ENCODE measurements around the gene SLC17A9.

The SLC17A9 gene

GRCh38 chr20:62985444-62985778, 32.9 kb downstream of the SLC17A9 start:
- DNase-seq, result no peak

GRCh38 chr20:62986257-62986800, 33.8 kb downstream of the SLC17A9 start:
- no peak for DNase-seq

- no peak for DNase-seq
Measured at GRCh38 chr20:62987114-62987513, 34.6 kb downstream of the SLC17A9 start.

- DNase-seq, result no peak
Measured at GRCh38 chr20:62989201-62989601, 36.7 kb downstream of the SLC17A9 start.

GRCh38 chr20:62990306-62990825, 37.9 kb downstream of the SLC17A9 start:
- DNase-seq, result no peak

- no peak for DNase-seq
Measured at GRCh38 chr20:62991196-62991807, 38.8 kb downstream of the SLC17A9 start.

- DNase-seq, result no peak
Measured at GRCh38 chr20:62991863-62992262, 39.4 kb downstream of the SLC17A9 start.

GRCh38 chr20:62993856-62994494, 41.5 kb downstream of the SLC17A9 start:
- DNase-seq, result no peak

- no peak for DNase-seq
Measured at GRCh38 chr20:62994869-62995281, 42.4 kb downstream of the SLC17A9 start.

- DNase-seq, result no peak
Measured at GRCh38 chr20:62995481-62995880, 43.0 kb downstream of the SLC17A9 start.

- no peak for DNase-seq
Measured at GRCh38 chr20:62995898-62996595, 43.5 kb downstream of the SLC17A9 start.

GRCh38 chr20:62996596-62996982, 44.1 kb downstream of the SLC17A9 start:
- DNase-seq, result no peak

- DNase-seq, result no peak
Measured at GRCh38 chr20:62997417-62998035, 45.0 kb downstream of the SLC17A9 start.

GRCh38 chr20:62998449-62998848, 45.9 kb downstream of the SLC17A9 start:
- DNase-seq, result no peak

GRCh38 chr20:62999580-62999979, 47.1 kb downstream of the SLC17A9 start:
- no peak for DNase-seq

- DNase-seq, result no peak
Measured at GRCh38 chr20:63000036-63000435, 47.5 kb downstream of the SLC17A9 start.

GRCh38 chr20:63000958-63001357, 48.4 kb downstream of the SLC17A9 start:
- no peak for DNase-seq

- no peak for DNase-seq
Measured at GRCh38 chr20:63002511-63002910, 50.0 kb downstream of the SLC17A9 start.

- DNase-seq, result no peak
Measured at GRCh38 chr20:63003546-63003945, 51.0 kb downstream of the SLC17A9 start.

- no peak for DNase-seq
Measured at GRCh38 chr20:63004607-63005364, 52.3 kb downstream of the SLC17A9 start.

- no peak for DNase-seq
Measured at GRCh38 chr20:63005365-63005861, 52.9 kb downstream of the SLC17A9 start.

- DNase-seq, result no peak
Measured at GRCh38 chr20:63005862-63006539, 53.5 kb downstream of the SLC17A9 start.

Data from CD4-positive, alpha-beta T cell treated with Interleukin-1 beta for 1 hour (primary cell).